Breast epithelium (tissue), 3 donors: ENCODE results near the gene PHETA2.
"Not testable (repeated sequence)": the region's sequence is repeated elsewhere in the genome, so short reads cannot be mapped to it uniquely, and the experiment has no call there.

ENCODE experiments used
- CTCF ChIP-seq, 3 donors: fragments of 450-650 bp; IDR thresholded peaks; one replicate each; pipeline ENCODE4 v1.5.1; 2016 to 2017; ENCODE audit warnings: antibody characterized with exemption in 3 of 3, mild to moderate bottlenecking in 3 of 3, moderate library complexity in 3 of 3
- POLR2A ChIP-seq: fragments of 450-650 bp; IDR thresholded peaks from one replicate; pipeline ENCODE4 v1.6.1; 2016; ENCODE audit warnings: antibody characterized with exemption, mild to moderate bottlenecking, moderate library complexity

- TF ChIP-seq CTCF (IDR thresholded peaks at IDR 0.05); POLR2A: not testable (repeated sequence)
These were observed 49.5 kb downstream of the PHETA2 start for GRCh38 chr22:42123529-42123928.
